Measurements from ENCODE around the gene FAM174C.

DNA sequence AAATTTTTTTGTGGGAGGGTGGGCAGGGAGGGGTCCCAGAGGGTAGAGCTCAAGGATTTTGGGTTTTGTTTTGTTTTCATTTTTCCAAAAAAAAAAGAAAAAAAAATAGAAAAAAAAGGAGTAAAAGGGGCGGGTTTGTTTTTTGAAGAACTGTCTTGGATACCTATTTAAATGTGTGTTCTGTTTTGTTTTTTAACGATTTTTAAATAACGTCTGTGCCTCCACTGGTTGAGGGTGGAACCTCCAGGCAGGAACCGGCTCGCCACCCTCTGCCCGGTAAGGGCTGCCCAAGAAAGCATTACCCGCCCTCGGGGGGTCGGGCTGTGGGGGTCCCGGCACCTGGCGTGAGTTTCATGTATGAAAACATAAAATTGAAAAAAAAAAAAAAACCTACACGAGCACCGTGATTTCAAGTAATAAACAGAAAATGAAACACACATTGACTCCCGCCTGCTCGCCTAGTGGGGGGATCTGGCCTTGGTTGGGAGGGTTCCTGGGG lies 16.6 kb upstream of the FAM174C start:
- TF ChIP-seq, protein P1, sequence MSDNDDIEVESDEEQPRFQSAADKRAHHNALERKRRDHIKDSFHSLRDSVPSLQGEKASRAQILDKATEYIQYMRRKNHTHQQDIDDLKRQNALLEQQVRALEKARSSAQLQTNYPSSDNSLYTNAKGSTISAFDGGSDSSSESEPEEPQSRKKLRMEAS (IDR thresholded peaks at IDR 0.05; ENCODE audit: insufficient read depth, insufficient read length) = no peak
- TF ChIP-seq, protein P2, sequence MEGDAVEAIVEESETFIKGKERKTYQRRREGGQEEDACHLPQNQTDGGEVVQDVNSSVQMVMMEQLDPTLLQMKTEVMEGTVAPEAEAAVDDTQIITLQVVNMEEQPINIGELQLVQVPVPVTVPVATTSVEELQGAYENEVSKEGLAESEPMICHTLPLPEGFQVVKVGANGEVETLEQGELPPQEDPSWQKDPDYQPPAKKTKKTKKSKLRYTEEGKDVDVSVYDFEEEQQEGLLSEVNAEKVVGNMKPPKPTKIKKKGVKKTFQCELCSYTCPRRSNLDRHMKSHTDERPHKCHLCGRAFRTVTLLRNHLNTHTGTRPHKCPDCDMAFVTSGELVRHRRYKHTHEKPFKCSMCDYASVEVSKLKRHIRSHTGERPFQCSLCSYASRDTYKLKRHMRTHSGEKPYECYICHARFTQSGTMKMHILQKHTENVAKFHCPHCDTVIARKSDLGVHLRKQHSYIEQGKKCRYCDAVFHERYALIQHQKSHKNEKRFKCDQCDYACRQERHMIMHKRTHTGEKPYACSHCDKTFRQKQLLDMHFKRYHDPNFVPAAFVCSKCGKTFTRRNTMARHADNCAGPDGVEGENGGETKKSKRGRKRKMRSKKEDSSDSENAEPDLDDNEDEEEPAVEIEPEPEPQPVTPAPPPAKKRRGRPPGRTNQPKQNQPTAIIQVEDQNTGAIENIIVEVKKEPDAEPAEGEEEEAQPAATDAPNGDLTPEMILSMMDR (IDR thresholded peaks at IDR 0.05; ENCODE audit: extremely low read depth in 1 of 2, insufficient read depth in 1 of 2, low read depth in 1 of 2, low read length in 2 of 2) = no peak
- TF ChIP-seq EZH2 (IDR thresholded peaks at IDR 0.05; ENCODE audit: borderline replicate concordance, low read depth, low read length, severe bottlenecking) (no peak), POLR2AphosphoS5 (IDR thresholded peaks at IDR 0.05; ENCODE audit: insufficient read depth, low read depth, low read length) (no peak), POLR2A (IDR thresholded peaks at IDR 0.05; ENCODE audit: low read depth, low read length) (no peak), JUN (IDR thresholded peaks at IDR 0.05; ENCODE audit: borderline replicate concordance, insufficient read depth, insufficient read length, low read depth) (no peak), GATA2 (IDR thresholded peaks at IDR 0.05; ENCODE audit: insufficient read depth, insufficient read length, low read depth, low read length) (no peak), FOS (IDR thresholded peaks at IDR 0.05; ENCODE audit: borderline replicate concordance, insufficient read depth, low read length) (no peak), MYC (IDR thresholded peaks at IDR 0.05; ENCODE audit: low read depth, low read length) (no peak)
